Stimulated activated CD4-positive, alpha-beta T cell treated with anti-CD3 and anti-CD28 coated beads, Interleukin-4, amount 100 ng/mL, for 24 hours (primary cell): ENCODE measurements around the gene MAP1LC3B.

Source experiments
- DNase-seq: peaks from one replicate; pipeline ENCODE4 v3.0.0-alpha.2; 2020

Gene MAP1LC3B

GRCh38 chr16:87411375-87412271 lies 19.5 kb downstream of the MAP1LC3B start:
- no peak for DNase-seq

GRCh38 chr16:87412371-87412995 lies 20.3 kb downstream of the MAP1LC3B start:
- no peak for DNase-seq

- DNase-seq = no peak
These were observed 20.9 kb downstream of the MAP1LC3B start for GRCh38 chr16:87412996-87413421.

GRCh38 chr16:87414251-87414680 lies 22.1 kb downstream of the MAP1LC3B start:
- no peak for DNase-seq

GRCh38 chr16:87415441-87415840 lies 23.3 kb downstream of the MAP1LC3B start:
- DNase-seq = no peak

- DNase-seq = peak; percentile 43
These were observed 24.8 kb downstream of the MAP1LC3B start for GRCh38 chr16:87416826-87417527.

GRCh38 chr16:87417528-87417910 lies 25.4 kb downstream of the MAP1LC3B start:
- DNase-seq = no peak

GRCh38 chr16:87418216-87418615 lies 26.1 kb downstream of the MAP1LC3B start:
- no peak for DNase-seq

- no peak for DNase-seq
These were observed 26.5 kb downstream of the MAP1LC3B start for GRCh38 chr16:87418644-87419043.

- DNase-seq = no peak
These were observed 28.2 kb downstream of the MAP1LC3B start for GRCh38 chr16:87420026-87421002.

- DNase-seq = no peak
These were observed 29.1 kb downstream of the MAP1LC3B start for GRCh38 chr16:87421003-87421912.

- no peak for DNase-seq
These were observed 30.0 kb downstream of the MAP1LC3B start for GRCh38 chr16:87422106-87422505.

GRCh38 chr16:87423429-87423828 lies 31.3 kb downstream of the MAP1LC3B start:
- no peak for DNase-seq

- DNase-seq = no peak
These were observed 32.1 kb downstream of the MAP1LC3B start for GRCh38 chr16:87424266-87424665.

- DNase-seq = no peak
These were observed 33.8 kb downstream of the MAP1LC3B start for GRCh38 chr16:87425941-87426340.

- no peak for DNase-seq
These were observed 34.5 kb downstream of the MAP1LC3B start for GRCh38 chr16:87426423-87427215.

- DNase-seq = no peak
These were observed 39.8 kb downstream of the MAP1LC3B start for GRCh38 chr16:87431926-87432325.

- no peak for DNase-seq
These were observed 40.3 kb downstream of the MAP1LC3B start for GRCh38 chr16:87432330-87432915.

- DNase-seq = no peak
These were observed 42.1 kb downstream of the MAP1LC3B start for GRCh38 chr16:87434146-87434667.
